Activated naive CD4-positive, alpha-beta T cell treated with anti-CD3 and anti-CD28 coated beads, Interleukin-2, amount 50 U/mL, for 72 hours (primary cell): ENCODE measurements around the gene PARD6A. TPM values are rescaled to one million over a fixed set of nuclear protein-coding genes. Genes with fewer than 3 reads are reported as not detected.

ENCODE experiments used
- ATAC-seq, 2 donors: fragments of 150-1000 bp; cut with Tn5 transposase; 2 replicates each; pipeline ENCODE4 v1.10.0; 2021; ENCODE audit warnings: mild to moderate bottlenecking in 2 of 2, moderate library complexity in 2 of 2
- DNase-seq, 2 donors: peaks; one replicate each; pipeline ENCODE4 v3.0.0; 2021 to 2022; ENCODE audit warnings: low spot score in 2 of 2
- H3K27ac Mint-ChIP-seq, 2 donors: one replicate each; pipeline ENCODE4 v1.8.0; 2022; ENCODE audit warnings: mild to moderate bottlenecking in 2 of 2, mixed read lengths in 2 of 2
- H3K36me3 Mint-ChIP-seq, 2 donors: one replicate each; pipeline ENCODE4 v1.8.0; 2022; ENCODE audit warnings: mixed read lengths in 2 of 2
- H3K9me3 Mint-ChIP-seq, 2 donors: one replicate each; pipeline ENCODE4 v1.8.0; 2022; ENCODE audit warnings: mixed read lengths in 2 of 2
- total RNA-seq, 2 donors: library from RNA; stranded (reverse); gene quantifications; one replicate each; pipeline ENCODE4 v1.2.3, GENCODE V29; 2022

The PARD6A gene
- total RNA-seq, 2 donors from 2014 or later, result 10.8 to 17.6 TPM

- Mint-ChIP-seq H3K9me3 (no peaks in the 10 kb centered on the region), H3K27ac (peak overlapping the region; percentile 75 to 96)
- DNase-seq, result no peak
Measured at GRCh38 chr16:67661886-67662652, 1.3 kb downstream of the PARD6A start.

GRCh38 chr16:67662653-67663010 is 1.9 kb downstream of the PARD6A start:
- Mint-ChIP-seq H3K9me3 (no peaks in the 10 kb centered on the region), H3K36me3 (peaks cover 10% of the 10 kb centered on the region in 2 donors), H3K27ac (no peak overlapping the region)
- no peak for DNase-seq
- no peak for ATAC-seq

More at GRCh38 chr16:67661886-67662652, 1.3 kb downstream of the PARD6A start:
- no peak for ATAC-seq
- H3K36me3 Mint-ChIP-seq, result peaks cover 10% of the 10 kb centered on the region in 2 donors

GRCh38 chr16:67663151-67663876 is 2.6 kb downstream of the PARD6A start:
- Mint-ChIP-seq H3K27ac (no peak overlapping the region), H3K9me3 (no peaks in the 10 kb centered on the region), H3K36me3 (peaks cover 10% of the 10 kb centered on the region in 2 donors)
- ATAC-seq, result no peak
- DNase-seq, result peak in 1 of 2 donors; percentile 62

- Mint-ChIP-seq H3K27ac (no peak overlapping the region), H3K9me3 (no peaks in the 10 kb centered on the region), H3K36me3 (peaks cover 10% of the 10 kb centered on the region in 2 donors)
- ATAC-seq, result no peak
- DNase-seq, result no peak
Measured at GRCh38 chr16:67663877-67664222, 3.1 kb downstream of the PARD6A start.

GRCh38 chr16:67664258-67664657 is 3.5 kb downstream of the PARD6A start:
- H3K27ac Mint-ChIP-seq, result no peak overlapping the region
- no peak for DNase-seq
- peaks cover 6% of the 10 kb centered on the region in 2 donors for H3K36me3 Mint-ChIP-seq
- no peak for ATAC-seq
- no peaks in the 10 kb centered on the region for H3K9me3 Mint-ChIP-seq

- H3K36me3 Mint-ChIP-seq, result no peaks in the 10 kb centered on the region
- no peaks in the 10 kb centered on the region for H3K9me3 Mint-ChIP-seq
- no peak overlapping the region for H3K27ac Mint-ChIP-seq
- ATAC-seq (no peak), DNase-seq (no peak)
Measured at GRCh38 chr16:67664871-67665270, 4.1 kb downstream of the PARD6A start.

- DNase-seq, result no peak
- H3K36me3 Mint-ChIP-seq, result no peaks in the 10 kb centered on the region
- H3K9me3 Mint-ChIP-seq, result no peaks in the 10 kb centered on the region
- ATAC-seq, result no peak
- H3K27ac Mint-ChIP-seq, result peak overlapping the region; percentile 6 to 7
Measured at GRCh38 chr16:67665598-67665997, 4.8 kb downstream of the PARD6A start.

- DNase-seq, result no peak
- ATAC-seq, result peak; percentile 7 to 19
- no peaks in the 10 kb centered on the region for H3K36me3 Mint-ChIP-seq
- no peak overlapping the region for H3K27ac Mint-ChIP-seq
- H3K9me3 Mint-ChIP-seq, result no peaks in the 10 kb centered on the region
Measured at GRCh38 chr16:67666032-67666551, 5.3 kb downstream of the PARD6A start.

GRCh38 chr16:67666559-67667452 is 6.0 kb downstream of the PARD6A start, which contains the start of the genes C16orf86 and ENKD1:
C16orf86 (plus strand) TSS chr16:67666814; CDS start chr16:67666971, 157 bp downstream.
ENKD1 (minus strand) TSS chr16:67666750; CDS start chr16:67666442, 308 bp downstream.
- Mint-ChIP-seq H3K36me3 (no peaks in the 10 kb centered on the region), H3K27ac (peak within 1 kb of the TSS; percentile 68 to 73), H3K9me3 (no peaks in the 10 kb centered on the region)
- DNase-seq (peak in 1 of 2 donors; percentile 82), ATAC-seq (peak; percentile 73 to 76)

GRCh38 chr16:67667453-67667816 is 6.7 kb downstream of the PARD6A start:
- Mint-ChIP-seq H3K9me3 (no peaks in the 10 kb centered on the region), H3K36me3 (no peaks in the 10 kb centered on the region), H3K27ac (peak overlapping the region in 1 of 2 donors; percentile 68)
- DNase-seq, result no peak
- ATAC-seq, result no peak

GRCh38 chr16:67667817-67668494 is 7.2 kb downstream of the PARD6A start:
- H3K9me3 Mint-ChIP-seq, result no peaks in the 10 kb centered on the region
- H3K27ac Mint-ChIP-seq, result no peak overlapping the region
- ATAC-seq (peak; percentile 82 to 87), DNase-seq (peak in 1 of 2 donors; percentile 83)
- H3K36me3 Mint-ChIP-seq, result no peaks in the 10 kb centered on the region

GRCh38 chr16:67668495-67669157 is 7.9 kb downstream of the PARD6A start:
- H3K27ac Mint-ChIP-seq, result peak overlapping the region in 1 of 2 donors; percentile 79
- no peaks in the 10 kb centered on the region for H3K9me3 Mint-ChIP-seq

GRCh38 chr16:67669499-67670101 is 8.8 kb downstream of the PARD6A start:
- H3K9me3 Mint-ChIP-seq, result no peaks in the 10 kb centered on the region
- no peak overlapping the region for H3K27ac Mint-ChIP-seq
- ATAC-seq (no peak), DNase-seq (no peak)
- H3K36me3 Mint-ChIP-seq, result no peaks in the 10 kb centered on the region

More at GRCh38 chr16:67668495-67669157, 7.9 kb downstream of the PARD6A start:
- DNase-seq (peak in 1 of 2 donors; percentile 49), ATAC-seq (no peak)
- H3K36me3 Mint-ChIP-seq, result no peaks in the 10 kb centered on the region

GRCh38 chr16:67672306-67672705 is 11.5 kb downstream of the PARD6A start:
- ATAC-seq, result no peak
- DNase-seq, result no peak
- peak overlapping the region in 1 of 2 donors; percentile 15 for H3K27ac Mint-ChIP-seq
- no peaks in the 10 kb centered on the region for H3K36me3 Mint-ChIP-seq
- H3K9me3 Mint-ChIP-seq, result no peaks in the 10 kb centered on the region
